GM21717 (cell line): ENCODE data around the gene SSBP4.

Experiments
- ATAC-seq: cut with Tn5 transposase; IDR thresholded peaks from one replicate; pipeline ENCODE4 v1.9.1; 2021; ENCODE audit warnings: mild to moderate bottlenecking, moderate library complexity; ENCODE audit not compliant: unreplicated experiment

The SSBP4 gene

GRCh38 chr19:18441804-18442788 is 22.9 kb downstream of the SSBP4 start:
- ATAC-seq, result no peak

- ATAC-seq, result no peak
Measured at GRCh38 chr19:18442941-18443340, 23.7 kb downstream of the SSBP4 start.

- no peak for ATAC-seq
Measured at GRCh38 chr19:18443406-18443805, 24.2 kb downstream of the SSBP4 start.

- no peak for ATAC-seq
Measured at GRCh38 chr19:18443831-18444230, 24.6 kb downstream of the SSBP4 start.

GRCh38 chr19:18444513-18444912 is 25.3 kb downstream of the SSBP4 start:
- ATAC-seq, result no peak

- no peak for ATAC-seq
Measured at GRCh38 chr19:18445262-18445948, 26.2 kb downstream of the SSBP4 start.

GRCh38 chr19:18446145-18446810 is 27.1 kb downstream of the SSBP4 start:
- ATAC-seq, result no peak

- no peak for ATAC-seq
Measured at GRCh38 chr19:18446811-18447359, 27.7 kb downstream of the SSBP4 start.

GRCh38 chr19:18449552-18449951 is 30.4 kb downstream of the SSBP4 start:
- ATAC-seq, result no peak

- no peak for ATAC-seq
Measured at GRCh38 chr19:18450021-18450930, 31.1 kb downstream of the SSBP4 start.

- ATAC-seq, result peak; percentile 54
Measured at GRCh38 chr19:18450931-18451836, 32.0 kb downstream of the SSBP4 start.

GRCh38 chr19:18452386-18452785 is 33.2 kb downstream of the SSBP4 start:
- ATAC-seq, result no peak

GRCh38 chr19:18453269-18454024 is 34.2 kb downstream of the SSBP4 start:
- ATAC-seq, result no peak

- ATAC-seq, result no peak
Measured at GRCh38 chr19:18456279-18456678, 37.1 kb downstream of the SSBP4 start.

GRCh38 chr19:18456974-18457373 is 37.8 kb downstream of the SSBP4 start:
- no peak for ATAC-seq

GRCh38 chr19:18457483-18458331 is 38.5 kb downstream of the SSBP4 start:
- ATAC-seq, result no peak

GRCh38 chr19:18460900-18461299 is 41.7 kb downstream of the SSBP4 start:
- ATAC-seq, result no peak
